Activated T-helper 1 cell treated with anti-CD3 and anti-CD28 coated beads, Interleukin-12 subunit alpha, Interleukin-12 subunit beta, Interleukin-2, Interleukin-4 antibody, amounts not matched to agents 30 ng/mL and 10 ng/mL and 1 ng/mL, durations not matched to agents 14 hours and 24 hours and 36 hours (primary cell): ENCODE data around the gene FUCA2. TPM values are rescaled to one million over a fixed set of nuclear protein-coding genes. Genes with fewer than 3 reads are reported as not detected.

Experiments
- DNase-seq: peaks from one replicate; pipeline ENCODE4 v3.0.0; 2021; ENCODE audit warnings: low spot score
- H3K27ac Mint-ChIP-seq: one replicate; pipeline ENCODE4 v1.8.0; 2021; ENCODE audit warnings: mild to moderate bottlenecking, mixed read lengths
- H3K27me3 Mint-ChIP-seq: one replicate; pipeline ENCODE4 v1.8.0; 2022; ENCODE audit warnings: mild to moderate bottlenecking, moderate library complexity, mixed read lengths; ENCODE audit not compliant: insufficient read depth
- H3K36me3 Mint-ChIP-seq: one replicate; pipeline ENCODE4 v1.8.0; 2021; ENCODE audit warnings: low read depth, mixed read lengths
- H3K4me1 Mint-ChIP-seq: one replicate; pipeline ENCODE4 v1.8.0; 2021; ENCODE audit warnings: low read depth, mixed read lengths
- H3K4me3 Mint-ChIP-seq: one replicate; pipeline ENCODE4 v1.8.0; 2021; ENCODE audit warnings: mild to moderate bottlenecking, moderate library complexity, mixed read lengths
- H3K9me3 Mint-ChIP-seq: one replicate; pipeline ENCODE4 v1.8.0; 2021; ENCODE audit warnings: mixed read lengths
- intact Hi-C: fragments of 100-400 bp; cut with micrococcal nuclease; formaldehyde crosslinking; loops from one replicate; pipeline ENCODE4 v1.15.1; 2024
- total RNA-seq: library from RNA; stranded (reverse); gene quantifications from 2 replicates; pipeline ENCODE4 v1.2.3, GENCODE V29; 2022

The FUCA2 gene
- total RNA-seq, 1 donor from 2014 or later = 16.3 TPM

DNA sequence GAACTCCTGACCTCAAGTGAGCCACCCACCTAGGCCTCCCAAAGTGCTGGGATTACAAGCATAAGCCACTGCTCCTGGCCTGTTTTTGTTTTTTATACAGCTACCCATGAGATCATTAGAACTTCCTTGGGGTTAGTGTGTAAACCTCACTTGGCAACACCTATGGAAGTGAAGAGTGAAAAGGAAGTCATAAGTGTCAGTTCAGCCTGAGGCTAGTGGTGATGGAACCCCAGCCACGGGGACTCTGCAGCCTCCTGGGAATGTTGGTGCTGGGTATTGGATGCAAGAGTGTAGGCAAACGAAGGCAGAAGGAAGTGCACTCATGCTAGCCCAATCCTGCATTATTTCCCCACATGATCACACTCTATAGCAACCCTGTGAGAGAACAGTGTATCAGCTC lies 33.6 kb upstream of the FUCA2 start:
- H3K9me3 Mint-ChIP-seq = no peaks in the 10 kb centered on the region
- no peak for DNase-seq
- peaks cover 19% of the 10 kb centered on the region for H3K36me3 Mint-ChIP-seq
- H3K4me1 Mint-ChIP-seq = peaks cover 75% of the 10 kb centered on the region
- intact Hi-C loops = loop anchor here (5.0 to 10.0 kb wide), 3 partner anchors 600 to 1148 kb away; partner anchors contain the start of gene HIVEP2
- peak overlapping the region; percentile 71 for H3K4me3 Mint-ChIP-seq
- H3K27ac Mint-ChIP-seq = peak overlapping the region; percentile 89
- H3K27me3 Mint-ChIP-seq = no peaks in the 10 kb centered on the region

DNA sequence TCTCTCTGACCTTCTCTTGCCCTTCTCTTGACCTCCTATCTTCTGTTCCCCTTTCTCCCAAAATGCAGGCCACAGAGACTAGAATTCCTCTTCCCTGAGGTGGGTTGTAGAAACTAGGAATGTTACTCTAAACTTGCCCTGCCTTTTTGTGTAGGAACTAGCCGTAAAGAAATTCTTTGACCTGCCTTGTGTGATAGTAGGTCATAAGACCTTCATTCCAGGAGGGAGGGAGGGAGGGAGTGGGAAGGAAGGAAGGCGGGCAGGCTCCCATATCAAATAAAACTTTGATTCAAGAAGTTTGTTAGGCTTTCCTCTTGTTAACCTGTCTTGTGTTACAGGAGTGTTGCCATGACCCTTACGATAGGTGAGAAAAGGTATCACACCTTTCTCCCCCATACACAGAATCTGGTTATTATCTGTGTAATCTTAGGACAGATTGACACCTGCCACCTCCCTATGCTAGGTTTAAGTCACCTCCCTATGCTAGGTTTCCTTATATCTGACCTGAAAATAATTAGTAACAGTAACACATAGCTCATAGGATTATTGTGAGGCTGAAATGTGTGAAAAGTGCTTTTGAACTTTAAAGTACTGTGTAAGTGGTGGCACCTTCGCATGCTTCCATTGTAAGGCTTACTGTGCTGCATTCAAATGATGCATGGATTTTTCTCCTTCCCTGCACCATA lies 32.6 kb upstream of the FUCA2 start:
- H3K9me3 Mint-ChIP-seq = no peaks in the 10 kb centered on the region
- H3K4me1 Mint-ChIP-seq = peaks cover 75% of the 10 kb centered on the region
- no peaks in the 10 kb centered on the region for H3K27me3 Mint-ChIP-seq
- peaks cover 13% of the 10 kb centered on the region for H3K36me3 Mint-ChIP-seq
- H3K27ac Mint-ChIP-seq = peak overlapping the region; percentile 81
- intact Hi-C loops = loop anchor here (10.0 kb wide), 2 partner anchors 599 to 699 kb away; partner anchors contain the start of gene HIVEP2
- no peak for DNase-seq
- H3K4me3 Mint-ChIP-seq = peak overlapping the region; percentile 37

DNA sequence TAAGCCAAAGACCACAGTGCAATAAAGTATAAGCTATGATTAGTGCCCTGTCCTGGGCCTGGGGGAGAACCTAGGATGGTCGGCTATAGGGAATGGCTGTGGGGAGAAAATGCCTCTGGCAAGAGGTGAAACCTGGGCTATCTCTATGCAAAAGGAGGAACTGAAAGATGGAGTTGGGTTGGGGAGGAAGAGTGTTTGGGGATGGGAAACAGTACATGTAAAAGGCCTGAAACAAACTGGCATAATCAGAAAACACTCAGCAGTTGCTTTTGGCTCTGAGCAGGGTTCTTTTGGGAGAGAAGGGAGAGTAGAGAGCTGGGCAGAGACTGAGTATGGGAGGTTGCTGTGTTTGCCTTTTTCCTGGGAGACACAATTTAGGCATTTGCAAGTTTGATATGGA lies 31.9 kb upstream of the FUCA2 start:
- peak overlapping the region; percentile 28 for H3K4me3 Mint-ChIP-seq
- intact Hi-C loops = loop anchor here (10.0 kb wide), 2 partner anchors 599 to 699 kb away; partner anchors contain the start of gene HIVEP2
- H3K9me3 Mint-ChIP-seq = no peaks in the 10 kb centered on the region

DNA sequence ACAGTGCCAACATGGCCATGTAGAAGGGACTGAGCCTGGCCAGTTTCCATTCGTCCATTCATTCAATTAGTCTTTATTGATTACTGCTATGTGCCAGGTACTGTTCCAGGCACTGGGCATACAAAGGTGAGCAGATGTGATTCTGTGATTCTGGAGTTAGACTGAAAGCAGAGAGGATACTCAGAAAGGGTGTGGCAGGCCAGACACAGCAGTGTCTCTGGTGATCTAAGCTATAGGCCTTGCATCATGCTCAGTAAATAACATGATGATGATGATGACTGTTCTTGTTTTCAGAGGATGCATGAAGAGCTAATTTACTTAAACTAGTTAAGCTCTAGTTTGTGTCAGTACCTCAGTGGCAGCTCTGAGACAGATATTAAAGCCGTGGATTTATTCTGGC lies 31.4 kb upstream of the FUCA2 start:
- H3K9me3 Mint-ChIP-seq = no peaks in the 10 kb centered on the region
- H3K4me3 Mint-ChIP-seq = no peak overlapping the region
- no peak for DNase-seq
- intact Hi-C loops = loop anchor here (10.0 kb wide), 2 partner anchors 598 to 698 kb away; partner anchors contain the start of gene HIVEP2
- peaks cover 15% of the 10 kb centered on the region for H3K36me3 Mint-ChIP-seq
- H3K27ac Mint-ChIP-seq = no peak overlapping the region
- peaks cover 74% of the 10 kb centered on the region for H3K4me1 Mint-ChIP-seq
- H3K27me3 Mint-ChIP-seq = no peaks in the 10 kb centered on the region

More for the DNA sequence above, 31.9 kb upstream of the FUCA2 start:
- H3K4me1 Mint-ChIP-seq = peaks cover 75% of the 10 kb centered on the region
- peak overlapping the region; percentile 75 for H3K27ac Mint-ChIP-seq
- DNase-seq = no peak
- no peaks in the 10 kb centered on the region for H3K27me3 Mint-ChIP-seq
- H3K36me3 Mint-ChIP-seq = peaks cover 15% of the 10 kb centered on the region

DNA sequence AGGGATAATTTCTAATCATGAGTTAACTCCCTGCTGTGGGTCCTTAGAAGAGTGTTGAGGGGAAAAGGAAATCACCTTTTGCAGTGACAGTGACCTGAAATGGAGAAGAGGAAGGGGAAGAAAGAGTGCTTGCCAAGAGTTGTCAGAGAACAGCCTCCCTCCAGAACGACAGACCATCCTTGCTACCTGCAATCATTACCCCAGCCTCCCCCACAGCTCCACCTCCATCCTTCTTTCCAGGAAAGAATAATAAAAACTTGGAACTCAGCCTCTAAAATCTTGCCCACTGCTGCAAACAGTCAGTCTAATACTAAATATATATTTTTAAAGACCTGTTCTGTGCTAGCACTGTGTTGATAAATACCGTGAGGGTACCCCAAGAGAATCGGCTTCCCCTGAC lies 28.7 kb upstream of the FUCA2 start:
- no peaks in the 10 kb centered on the region for H3K27me3 Mint-ChIP-seq
- H3K4me1 Mint-ChIP-seq = peaks cover 62% of the 10 kb centered on the region
- no peaks in the 10 kb centered on the region for H3K9me3 Mint-ChIP-seq
- no peak for DNase-seq
- H3K27ac Mint-ChIP-seq = peak overlapping the region; percentile 4
- intact Hi-C loops = loop anchor here (10.0 kb wide), 2 partner anchors 595 to 695 kb away; partner anchors contain the start of gene HIVEP2
- no peak overlapping the region for H3K4me3 Mint-ChIP-seq
- H3K36me3 Mint-ChIP-seq = peaks cover 9% of the 10 kb centered on the region

DNA sequence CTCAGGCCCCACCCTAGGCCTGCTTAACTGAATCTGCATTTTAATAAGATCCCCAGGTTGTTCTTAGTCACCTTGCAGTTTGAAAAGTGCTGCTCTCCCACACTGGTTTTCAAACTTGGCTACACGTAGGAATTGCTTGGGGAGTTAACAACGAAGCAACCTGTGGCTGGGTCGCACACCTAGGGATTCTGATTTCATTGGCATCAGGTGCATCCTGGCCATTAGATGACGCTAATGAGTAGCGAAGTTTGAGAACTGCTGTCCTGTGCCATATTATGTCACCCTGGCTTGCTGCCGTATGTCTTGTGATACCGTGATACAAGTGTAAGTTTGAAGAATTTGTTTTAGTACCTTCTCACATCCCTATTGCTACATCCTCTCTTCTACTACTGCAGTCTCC lies 28.2 kb upstream of the FUCA2 start:
- peaks cover 8% of the 10 kb centered on the region for H3K36me3 Mint-ChIP-seq
- H3K27me3 Mint-ChIP-seq = no peaks in the 10 kb centered on the region
- peaks cover 58% of the 10 kb centered on the region for H3K4me1 Mint-ChIP-seq
- intact Hi-C loops = loop anchor here (10.0 kb wide), 2 partner anchors 595 to 695 kb away; partner anchors contain the start of gene HIVEP2
- H3K4me3 Mint-ChIP-seq = peak overlapping the region; percentile 26
- no peak for DNase-seq
- H3K27ac Mint-ChIP-seq = peak overlapping the region; percentile 34
- H3K9me3 Mint-ChIP-seq = no peaks in the 10 kb centered on the region

DNA sequence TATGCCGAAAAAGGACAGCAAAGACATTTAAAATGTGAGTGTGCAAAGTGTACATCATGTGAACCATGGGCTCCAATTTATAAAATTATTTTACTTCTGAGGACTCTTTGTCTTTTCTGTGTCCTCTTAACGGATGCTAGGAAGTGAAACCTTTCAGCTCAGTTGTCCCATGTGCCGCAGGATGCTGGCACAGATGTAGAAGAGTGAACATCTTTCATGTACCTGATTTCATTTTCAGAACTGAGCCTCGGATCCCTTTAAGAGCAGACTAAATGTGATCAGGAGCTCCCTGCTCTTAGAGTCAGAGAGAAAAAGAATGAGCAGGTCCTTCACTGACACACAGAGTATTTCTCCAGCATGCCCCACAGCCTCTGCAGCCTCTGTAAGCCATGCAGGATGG lies 27.6 kb upstream of the FUCA2 start:
- Mint-ChIP-seq H3K4me3 (peak overlapping the region; percentile 88), H3K4me1 (peaks cover 52% of the 10 kb centered on the region), H3K36me3 (peaks cover 6% of the 10 kb centered on the region), H3K9me3 (no peaks in the 10 kb centered on the region), H3K27ac (no peak overlapping the region), H3K27me3 (no peaks in the 10 kb centered on the region)
- intact Hi-C loops = no loop called here
- DNase-seq = no peak

DNA sequence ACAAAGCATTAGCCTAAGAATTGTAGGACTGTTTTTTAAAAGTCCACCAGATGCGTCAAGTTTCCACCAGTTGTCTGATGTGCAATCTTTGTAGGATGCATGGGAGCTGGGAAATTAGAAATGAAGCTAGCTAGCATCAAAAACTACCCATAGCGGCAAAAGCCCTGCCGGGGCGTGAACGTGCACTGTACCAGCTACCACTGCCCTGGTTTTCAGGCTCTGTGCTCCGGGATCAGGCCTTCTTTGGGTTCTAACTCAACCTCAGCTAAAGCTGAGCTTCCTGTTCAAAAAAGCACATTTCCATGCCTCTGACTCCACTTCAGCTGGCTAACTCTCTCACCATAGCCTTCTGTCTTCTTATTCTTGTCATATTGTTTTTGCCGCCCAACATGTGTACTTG lies 26.9 kb upstream of the FUCA2 start:
- Mint-ChIP-seq H3K27ac (peak overlapping the region; percentile 65), H3K27me3 (no peaks in the 10 kb centered on the region), H3K4me3 (peak overlapping the region; percentile 88), H3K36me3 (peaks cover 3% of the 10 kb centered on the region), H3K9me3 (no peaks in the 10 kb centered on the region), H3K4me1 (peaks cover 45% of the 10 kb centered on the region)
- no peak for DNase-seq
- intact Hi-C loops = no loop called here

DNA sequence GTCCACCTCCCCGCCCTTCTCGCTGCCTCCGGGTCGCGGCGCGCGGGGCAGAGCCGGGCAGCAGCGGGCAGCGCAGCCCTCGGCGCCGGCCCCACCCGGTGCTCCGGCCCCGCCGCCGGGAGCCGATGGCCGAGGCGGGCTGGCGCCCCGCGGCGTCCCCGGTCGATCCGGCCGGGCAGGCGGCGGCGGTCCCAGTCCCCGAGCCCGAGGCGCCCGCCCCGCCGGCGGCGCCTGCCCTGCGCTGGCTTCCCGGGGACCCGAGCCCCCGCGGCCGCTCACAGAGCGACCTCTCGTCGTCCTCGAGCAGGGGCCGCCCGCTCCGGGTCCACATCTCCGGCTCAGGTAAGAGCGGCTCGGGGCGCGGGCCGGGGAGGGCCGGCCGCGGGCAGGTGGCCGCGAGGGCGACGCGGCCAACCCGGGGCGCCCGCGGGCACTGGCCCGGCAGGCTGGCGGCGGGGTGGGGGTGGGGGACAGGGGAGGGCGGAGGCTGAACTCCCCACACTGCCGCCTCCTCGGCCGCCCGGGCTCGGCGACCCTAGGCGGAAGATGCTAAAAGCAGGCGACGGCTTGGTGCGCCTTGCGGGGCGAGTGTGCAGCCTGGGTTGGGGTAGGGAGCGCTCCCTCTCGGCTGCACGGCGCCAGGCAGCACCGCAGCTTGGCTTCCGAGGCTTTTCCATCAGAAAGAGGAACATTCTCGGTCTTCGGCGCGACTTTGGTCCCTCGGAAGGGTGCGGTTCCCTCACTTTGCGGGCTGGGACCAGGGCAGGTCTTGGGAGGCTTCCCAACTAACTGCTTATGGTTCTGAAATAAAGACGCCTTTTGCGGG lies 25.6 kb upstream of the FUCA2 start:
- H3K9me3 Mint-ChIP-seq = no peaks in the 10 kb centered on the region
- H3K4me3 Mint-ChIP-seq = peak overlapping the region; percentile 88
- intact Hi-C loops = loop anchor here (1.0 to 2.0 kb wide), 5 partner anchors 9 to 86 kb away; partner anchors contain the start of genes ADAT2, FUCA2 and PEX3
- peak; percentile 50 for DNase-seq
- peaks cover 2% of the 10 kb centered on the region for H3K36me3 Mint-ChIP-seq
- peaks cover 32% of the 10 kb centered on the region for H3K4me1 Mint-ChIP-seq
- H3K27me3 Mint-ChIP-seq = no peaks in the 10 kb centered on the region
- H3K27ac Mint-ChIP-seq = peak overlapping the region; percentile 76

DNA sequence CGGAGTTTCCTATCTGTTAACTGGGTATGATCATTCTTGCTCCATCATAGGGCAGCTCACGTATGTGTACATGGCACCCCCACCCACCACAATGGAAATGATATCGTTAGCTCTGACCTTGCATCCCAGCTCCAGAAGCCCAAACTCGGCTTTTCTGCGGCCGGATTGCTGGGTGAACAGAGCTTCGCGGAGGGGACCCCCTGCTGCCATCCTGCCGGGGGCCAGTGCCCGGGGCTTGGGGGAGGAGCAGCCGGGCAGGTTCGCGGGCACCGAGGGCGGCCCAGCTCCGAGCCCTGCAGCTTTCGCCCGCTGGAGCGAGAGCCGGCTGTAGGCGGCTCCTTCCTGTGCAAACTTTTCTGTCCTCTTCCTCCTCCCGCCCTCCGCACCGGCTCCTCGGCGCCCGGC lies 24.9 kb upstream of the FUCA2 start:
- no peaks in the 10 kb centered on the region for H3K27me3 Mint-ChIP-seq
- intact Hi-C loops = loop anchor here (1.0 to 2.0 kb wide), 4 partner anchors 10 to 86 kb away; partner anchors contain the start of genes ADAT2, FUCA2 and PEX3

DNA sequence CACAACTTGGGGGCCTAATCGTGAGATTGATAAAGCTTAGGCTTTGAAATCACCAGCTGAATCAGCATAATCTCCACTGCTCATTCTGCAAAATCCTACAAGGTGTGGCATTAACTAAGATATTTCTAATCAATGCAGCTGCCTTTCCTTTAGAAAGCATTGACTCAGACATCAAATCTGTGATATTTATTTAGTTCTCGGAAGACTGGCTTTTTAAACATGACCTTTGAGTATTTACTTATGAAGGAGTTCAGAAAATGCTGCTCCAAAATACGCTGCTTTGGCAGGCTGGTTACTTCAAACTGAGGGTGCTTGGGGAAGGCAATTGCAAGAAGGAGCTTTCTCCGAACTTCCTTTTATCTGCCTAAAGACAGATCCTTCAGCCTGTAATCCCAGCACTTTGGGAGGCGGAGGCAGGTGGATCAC lies 23.7 kb upstream of the FUCA2 start:
- Mint-ChIP-seq H3K4me3 (peak overlapping the region; percentile 38), H3K9me3 (no peaks in the 10 kb centered on the region), H3K27ac (no peak overlapping the region)

More for the DNA sequence above, 24.9 kb upstream of the FUCA2 start:
- peaks cover 30% of the 10 kb centered on the region for H3K4me1 Mint-ChIP-seq
- no peaks in the 10 kb centered on the region for H3K9me3 Mint-ChIP-seq
- peaks cover 2% of the 10 kb centered on the region for H3K36me3 Mint-ChIP-seq
- H3K27ac Mint-ChIP-seq = peak overlapping the region; percentile 79
- H3K4me3 Mint-ChIP-seq = peak overlapping the region; percentile 87
- DNase-seq = peak; percentile 55

DNA sequence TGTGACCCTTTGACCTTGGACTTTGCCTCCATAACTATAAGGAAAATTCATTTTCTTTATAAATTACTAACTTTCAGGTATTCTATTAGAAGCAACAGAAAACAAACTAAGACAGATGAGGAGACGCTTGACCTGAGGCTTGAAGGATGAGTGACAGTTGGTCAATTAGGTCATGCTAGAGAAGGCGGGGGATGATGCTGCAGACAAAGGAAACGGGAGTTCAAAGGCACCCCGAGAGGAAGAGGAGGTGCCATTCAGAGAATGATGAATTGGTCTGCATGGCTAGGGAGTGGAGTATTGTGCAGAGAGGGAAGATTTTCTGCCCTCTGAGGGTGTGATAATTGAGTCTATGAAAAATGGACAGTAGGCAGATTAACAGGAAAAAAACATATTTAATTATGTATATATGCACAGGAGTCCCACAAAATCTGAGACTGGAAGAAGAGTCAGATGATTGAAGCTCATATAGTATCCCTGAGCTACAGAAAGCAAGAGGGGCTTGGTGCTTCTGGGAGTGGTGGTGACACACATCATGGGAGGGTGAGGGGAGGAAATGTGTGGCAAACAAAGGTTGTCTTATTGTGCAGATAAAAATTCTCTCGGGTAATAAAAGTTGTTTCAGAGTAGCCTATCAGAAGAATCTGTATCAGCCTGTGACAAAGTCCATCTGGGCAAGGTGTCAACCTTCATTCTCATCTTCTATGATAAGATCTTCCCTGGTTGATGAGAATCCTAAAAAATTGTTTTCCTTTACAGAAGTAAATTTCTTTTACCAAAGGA lies 20.4 kb upstream of the FUCA2 start:
- Mint-ChIP-seq H3K4me3 (no peak overlapping the region), H3K36me3 (peaks cover 6% of the 10 kb centered on the region), H3K27ac (no peak overlapping the region), H3K27me3 (no peaks in the 10 kb centered on the region), H3K4me1 (peaks cover 20% of the 10 kb centered on the region), H3K9me3 (no peaks in the 10 kb centered on the region)
- DNase-seq = no peak
- intact Hi-C loops = no loop called here

More for the DNA sequence above, 23.7 kb upstream of the FUCA2 start:
- Mint-ChIP-seq H3K27me3 (no peaks in the 10 kb centered on the region), H3K36me3 (peaks cover 2% of the 10 kb centered on the region), H3K4me1 (peaks cover 28% of the 10 kb centered on the region)
- DNase-seq = no peak
- intact Hi-C loops = no loop called here
